ENCODE data around the gene HOXD11. TPM values are rescaled to one million over a fixed set of nuclear protein-coding genes. Genes with fewer than 3 reads are reported as not detected.

The HOXD11 gene
- total RNA-seq, 1 donor from 2014 or later: 16.3 TPM

DNA sequence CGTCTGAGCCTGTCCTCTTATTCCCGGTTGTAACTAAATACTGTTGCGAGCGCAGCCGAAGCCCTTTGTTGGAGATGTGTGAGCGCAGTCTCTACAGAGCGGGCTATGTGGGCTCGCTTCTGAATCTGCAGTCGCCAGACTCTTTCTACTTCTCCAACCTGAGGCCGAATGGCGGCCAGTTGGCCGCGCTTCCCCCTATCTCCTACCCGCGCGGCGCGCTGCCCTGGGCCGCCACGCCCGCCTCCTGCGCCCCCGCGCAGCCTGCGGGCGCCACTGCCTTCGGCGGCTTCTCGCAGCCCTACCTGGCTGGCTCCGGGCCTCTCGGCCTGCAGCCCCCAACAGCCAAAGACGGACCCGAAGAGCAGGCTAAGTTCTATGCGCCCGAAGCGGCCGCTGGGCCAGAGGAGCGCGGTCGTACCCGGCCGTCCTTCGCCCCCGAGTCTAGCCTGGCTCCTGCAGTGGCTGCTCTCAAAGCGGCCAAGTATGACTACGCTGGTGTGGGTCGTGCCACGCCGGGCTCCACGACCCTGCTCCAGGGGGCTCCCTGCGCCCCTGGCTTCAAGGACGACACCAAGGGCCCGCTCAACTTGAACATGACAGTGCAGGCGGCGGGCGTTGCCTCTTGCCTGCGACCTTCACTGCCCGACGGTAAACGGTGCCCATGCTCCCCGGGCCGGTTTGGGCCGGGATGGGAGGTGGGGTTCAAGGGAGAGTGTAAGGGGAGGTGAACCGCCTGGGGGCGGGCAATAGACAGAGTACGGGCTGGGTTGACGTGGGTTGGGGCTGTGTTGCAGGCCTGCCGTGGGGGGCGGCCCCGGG lies 7.1 kb upstream of the HOXD11 start, which contains the start of gene HOXD12:
HOXD12 (plus strand) TSS at position 68 of the 819 bp plus-strand sequence; CDS start at position 75, 7 bp downstream.
- no peaks in the 10 kb centered on the region for H3K36me3 ChIP-seq (ENCODE audit: control insufficient read depth, insufficient read depth, low read length)
- no peak within 1 kb of the TSS for H3K4me3 ChIP-seq (ENCODE audit: low read depth, low read length)
- no peak for DNase-seq (ENCODE audit: low read depth)
- H3K27me3 ChIP-seq (ENCODE audit: control insufficient read depth, insufficient read depth, low read length): peaks cover 66% of the 10 kb centered on the region
- TF ChIP-seq, protein P1, sequence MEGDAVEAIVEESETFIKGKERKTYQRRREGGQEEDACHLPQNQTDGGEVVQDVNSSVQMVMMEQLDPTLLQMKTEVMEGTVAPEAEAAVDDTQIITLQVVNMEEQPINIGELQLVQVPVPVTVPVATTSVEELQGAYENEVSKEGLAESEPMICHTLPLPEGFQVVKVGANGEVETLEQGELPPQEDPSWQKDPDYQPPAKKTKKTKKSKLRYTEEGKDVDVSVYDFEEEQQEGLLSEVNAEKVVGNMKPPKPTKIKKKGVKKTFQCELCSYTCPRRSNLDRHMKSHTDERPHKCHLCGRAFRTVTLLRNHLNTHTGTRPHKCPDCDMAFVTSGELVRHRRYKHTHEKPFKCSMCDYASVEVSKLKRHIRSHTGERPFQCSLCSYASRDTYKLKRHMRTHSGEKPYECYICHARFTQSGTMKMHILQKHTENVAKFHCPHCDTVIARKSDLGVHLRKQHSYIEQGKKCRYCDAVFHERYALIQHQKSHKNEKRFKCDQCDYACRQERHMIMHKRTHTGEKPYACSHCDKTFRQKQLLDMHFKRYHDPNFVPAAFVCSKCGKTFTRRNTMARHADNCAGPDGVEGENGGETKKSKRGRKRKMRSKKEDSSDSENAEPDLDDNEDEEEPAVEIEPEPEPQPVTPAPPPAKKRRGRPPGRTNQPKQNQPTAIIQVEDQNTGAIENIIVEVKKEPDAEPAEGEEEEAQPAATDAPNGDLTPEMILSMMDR (IDR thresholded peaks at IDR 0.05; ENCODE audit: insufficient read depth, low read length, poor library complexity, severe bottlenecking): no peak

DNA sequence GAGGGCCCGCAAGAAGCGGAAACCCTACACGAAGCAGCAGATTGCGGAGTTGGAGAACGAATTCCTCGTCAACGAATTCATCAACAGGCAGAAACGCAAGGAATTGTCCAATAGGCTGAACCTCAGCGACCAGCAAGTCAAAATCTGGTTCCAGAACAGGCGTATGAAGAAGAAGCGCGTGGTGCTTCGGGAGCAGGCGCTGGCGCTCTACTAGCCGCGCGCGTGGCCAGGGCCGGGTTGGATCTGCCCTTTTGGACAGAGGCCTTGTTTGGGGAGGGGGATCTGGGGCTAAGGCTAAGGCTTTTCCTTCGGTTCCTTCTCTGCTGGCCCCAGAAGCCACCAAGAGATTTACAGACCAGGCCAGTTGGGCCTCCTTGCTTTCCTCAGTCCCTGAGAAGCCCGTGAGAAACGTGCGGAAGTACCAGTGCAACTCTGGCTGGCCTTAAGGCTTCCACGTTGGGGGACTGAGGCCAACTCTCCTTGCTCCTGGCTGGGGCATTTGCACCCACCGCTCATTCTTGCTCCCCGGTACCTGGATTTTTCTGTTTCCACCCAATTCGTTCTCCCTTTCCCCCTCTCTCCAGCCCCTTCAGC lies 6.4 kb upstream of the HOXD11 start:
- Histone ChIP-seq H3K36me3 (ENCODE audit: control insufficient read depth, insufficient read depth, low read length) (no peaks in the 10 kb centered on the region), H3K27me3 (ENCODE audit: control insufficient read depth, insufficient read depth, low read length) (peaks cover 61% of the 10 kb centered on the region), H3K4me3 (ENCODE audit: low read depth, low read length) (no peak overlapping the region)
- TF ChIP-seq, protein P1 (IDR thresholded peaks at IDR 0.05; ENCODE audit: insufficient read depth, low read length, poor library complexity, severe bottlenecking): no peak
- DNase-seq (ENCODE audit: low read depth): no peak

DNA sequence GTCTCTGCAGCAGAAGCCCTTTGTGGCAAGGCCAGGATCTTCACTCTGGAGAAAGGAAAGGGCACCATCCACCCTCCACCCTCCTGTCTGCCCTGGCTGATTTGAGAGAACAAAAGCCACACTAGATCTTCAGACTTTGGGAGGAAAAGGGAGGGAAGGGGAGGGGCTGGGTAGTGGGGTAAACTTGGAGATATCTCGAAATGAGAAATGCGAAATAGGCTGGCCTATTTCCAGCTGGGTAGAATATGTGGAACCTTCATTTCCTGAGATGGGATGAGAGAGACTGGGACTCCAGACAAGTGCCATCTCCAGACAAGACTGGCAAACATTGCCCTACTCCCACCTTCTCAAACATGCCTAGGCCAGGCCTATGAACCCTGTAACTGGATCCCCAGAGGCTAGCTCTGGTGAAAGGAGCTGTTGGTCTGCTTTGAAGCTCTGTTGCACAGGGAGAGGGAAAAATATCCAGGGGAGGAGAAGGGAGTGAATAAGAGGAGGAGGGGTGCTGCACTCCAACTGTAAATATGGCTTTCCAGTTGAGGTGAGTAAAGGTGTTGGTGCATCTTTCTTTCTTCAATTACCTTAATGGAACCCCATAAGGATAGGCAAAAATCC lies 5.8 kb upstream of the HOXD11 start:
- no peaks in the 10 kb centered on the region for H3K36me3 ChIP-seq (ENCODE audit: control insufficient read depth, insufficient read depth, low read length)
- H3K27me3 ChIP-seq (ENCODE audit: control insufficient read depth, insufficient read depth, low read length): peaks cover 59% of the 10 kb centered on the region
- TF ChIP-seq, protein P1 (IDR thresholded peaks at IDR 0.05; ENCODE audit: insufficient read depth, low read length, poor library complexity, severe bottlenecking): no peak
- DNase-seq (ENCODE audit: low read depth): no peak
- no peak overlapping the region for H3K4me3 ChIP-seq (ENCODE audit: low read depth, low read length)

DNA sequence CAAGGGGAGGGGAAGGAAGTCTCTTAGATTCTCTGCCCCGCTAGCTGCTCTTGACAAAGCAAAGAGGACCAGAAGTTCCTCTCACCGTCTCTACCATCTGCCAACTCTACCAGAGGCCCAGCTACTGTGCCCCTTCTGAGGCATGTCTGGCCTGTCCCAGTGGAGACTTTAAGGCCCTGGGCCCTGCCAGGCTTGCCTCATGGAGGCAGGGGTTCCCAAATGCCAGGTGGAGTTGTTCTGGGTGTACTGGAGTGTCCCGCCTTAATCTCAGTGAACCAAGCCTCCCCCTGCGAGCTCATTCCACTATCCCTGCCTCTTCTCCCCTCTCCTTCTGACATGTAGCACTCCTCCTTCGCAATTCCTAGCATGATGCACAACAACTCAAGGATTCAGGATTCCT lies 5.2 kb upstream of the HOXD11 start:
- TF ChIP-seq, protein P1 (IDR thresholded peaks at IDR 0.05; ENCODE audit: insufficient read depth, low read length, poor library complexity, severe bottlenecking): no peak

DNA sequence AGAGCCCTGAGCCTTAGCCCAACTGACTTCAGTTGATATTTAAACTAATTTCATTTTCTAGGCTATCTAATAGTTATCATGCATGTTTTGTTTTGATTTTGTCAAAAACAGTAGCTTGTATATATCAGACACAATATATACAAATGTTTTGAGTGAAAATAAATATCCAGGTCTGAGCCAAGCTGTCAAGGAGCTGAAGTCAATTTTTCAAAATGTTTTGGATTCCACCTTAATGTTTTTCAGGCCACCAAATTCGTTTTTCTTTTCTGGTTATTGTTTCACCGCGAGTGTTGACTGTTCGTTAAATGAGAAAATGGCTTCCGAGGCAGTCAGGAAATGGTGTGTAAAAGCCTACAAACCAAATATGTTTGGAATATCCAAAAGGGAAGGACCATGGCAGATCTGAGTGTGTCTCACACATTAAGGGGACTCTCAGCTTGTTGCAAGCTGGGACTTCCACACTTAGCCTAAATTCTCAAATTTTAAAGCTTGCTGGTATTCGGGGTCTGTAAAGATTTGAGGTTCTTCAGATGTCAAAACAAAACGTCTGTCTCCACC lies 4.7 kb upstream of the HOXD11 start:
- DNase-seq (ENCODE audit: low read depth): no peak
- H3K36me3 ChIP-seq (ENCODE audit: control insufficient read depth, insufficient read depth, low read length): no peaks in the 10 kb centered on the region
- H3K4me3 ChIP-seq (ENCODE audit: low read depth, low read length): no peak overlapping the region
- peaks cover 51% of the 10 kb centered on the region for H3K27me3 ChIP-seq (ENCODE audit: control insufficient read depth, insufficient read depth, low read length)
- TF ChIP-seq, protein P1 (IDR thresholded peaks at IDR 0.05; ENCODE audit: insufficient read depth, low read length, poor library complexity, severe bottlenecking): no peak

More for the DNA sequence above, 5.2 kb upstream of the HOXD11 start:
- peaks cover 54% of the 10 kb centered on the region for H3K27me3 ChIP-seq (ENCODE audit: control insufficient read depth, insufficient read depth, low read length)
- no peak for DNase-seq (ENCODE audit: low read depth)
- H3K4me3 ChIP-seq (ENCODE audit: low read depth, low read length): no peak overlapping the region
- no peaks in the 10 kb centered on the region for H3K36me3 ChIP-seq (ENCODE audit: control insufficient read depth, insufficient read depth, low read length)
